ENCODE data around the gene CDK5RAP1.

The CDK5RAP1 gene

DNA sequence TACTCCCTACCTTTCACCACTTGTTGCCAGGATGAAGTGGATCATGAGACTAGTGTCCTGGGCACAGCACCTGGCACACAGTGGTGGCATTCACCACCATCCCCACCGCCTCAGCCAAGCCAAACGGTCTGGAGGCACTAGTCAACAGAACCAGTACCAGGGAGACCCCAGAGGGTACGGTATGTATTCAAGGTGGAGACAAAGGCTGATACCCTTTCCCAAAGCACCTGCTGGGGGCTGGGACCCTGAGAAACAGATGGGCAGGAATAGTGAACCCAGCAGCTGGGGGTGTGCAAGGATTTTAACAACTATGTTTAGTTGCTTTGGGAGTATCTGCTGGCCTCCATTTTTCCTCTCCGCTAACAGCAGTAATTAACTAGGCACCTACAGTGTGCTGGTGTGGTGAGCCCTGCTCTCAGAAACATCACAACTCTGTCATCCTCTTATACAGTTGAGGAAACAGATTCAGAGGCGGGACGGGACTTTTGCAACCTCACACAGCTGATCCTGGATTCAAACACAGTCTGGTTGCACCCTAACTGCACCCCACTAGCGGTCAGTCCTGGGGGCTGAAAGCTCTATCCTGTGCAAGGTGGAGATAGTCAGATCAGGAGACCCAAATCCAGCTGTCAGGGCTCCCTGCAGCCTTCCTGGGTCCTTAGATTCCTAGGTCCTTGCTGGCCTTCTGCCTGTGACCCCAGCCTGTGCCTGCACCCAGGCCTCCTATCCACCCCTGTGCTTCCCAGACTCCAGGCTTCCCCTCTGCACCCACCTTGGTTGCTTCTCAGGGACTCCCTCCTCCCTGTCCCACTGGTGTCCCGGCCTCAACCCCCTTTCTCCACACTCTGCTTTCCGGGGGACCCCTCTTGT lies 41.1 kb upstream of the CDK5RAP1 start:
- Histone ChIP-seq H3K4me3 (ENCODE audit: low read depth, low read length) (peak overlapping the region; percentile 56), H3K27ac (ENCODE audit: extremely low read depth, low read depth, low read length) (no peak overlapping the region), H3K4me1 (ENCODE audit: control insufficient read depth, insufficient read depth, low read length) (no peaks in the 10 kb centered on the region; the same call in 1 of the 2 replicates), H3K36me3 (ENCODE audit: control insufficient read depth in 2 of 2, insufficient read depth in 1 of 2, low read length in 2 of 2) (peaks cover 0 to 8% of the 10 kb centered on the region in 2 experiments; a peak in 2 of 3 replicates), H3K9me3 (ENCODE audit: control insufficient read depth, insufficient read depth, low read depth, low read length) (no peaks in the 10 kb centered on the region)
- POLR2A ChIA-PET = interaction anchor here (1.3 to 1.5 kb wide), 3 partner anchors 41 to 47 kb away, joined by 3 to 12 read pairs (median 10); partner anchors contain the start of genes CBFA2T2 and CDK5RAP1
- CTCF ChIA-PET = interaction anchor here (0.6 kb wide), 1 partner anchor 28 kb away, joined by 3 read pairs; no protein-coding TSS in a partner anchor
- TF ChIP-seq ZNF664 (tag by site-specific recombination; IDR thresholded peaks at IDR 0.05) = 0 out of 2 replicates have a peak, but pooled peaks have one; percentile 21
- no peak for TF ChIP-seq ZFP3 (tag by site-specific recombination; IDR thresholded peaks at IDR 0.05; ENCODE audit: low read depth)
- TF ChIP-seq ZBTB20 (tag by site-specific recombination; IDR thresholded peaks at IDR 0.05) = peak; percentile 75; the same call in 1 of the 2 replicates
- TF ChIP-seq ZNF155 (tag by site-specific recombination; IDR thresholded peaks at IDR 0.05) = no peak
- no peak for TF ChIP-seq MYNN (tag by site-specific recombination; IDR thresholded peaks at IDR 0.05; ENCODE audit: borderline replicate concordance)
- TF ChIP-seq ZNF776 (tag by site-specific recombination; IDR thresholded peaks at IDR 0.05; ENCODE audit: borderline replicate concordance) = no peak
- no peak for TF ChIP-seq MEIS1 (CRISPR knock-in tag; IDR thresholded peaks at IDR 0.05; ENCODE audit: borderline replicate concordance)
- TF ChIP-seq, protein P1, sequence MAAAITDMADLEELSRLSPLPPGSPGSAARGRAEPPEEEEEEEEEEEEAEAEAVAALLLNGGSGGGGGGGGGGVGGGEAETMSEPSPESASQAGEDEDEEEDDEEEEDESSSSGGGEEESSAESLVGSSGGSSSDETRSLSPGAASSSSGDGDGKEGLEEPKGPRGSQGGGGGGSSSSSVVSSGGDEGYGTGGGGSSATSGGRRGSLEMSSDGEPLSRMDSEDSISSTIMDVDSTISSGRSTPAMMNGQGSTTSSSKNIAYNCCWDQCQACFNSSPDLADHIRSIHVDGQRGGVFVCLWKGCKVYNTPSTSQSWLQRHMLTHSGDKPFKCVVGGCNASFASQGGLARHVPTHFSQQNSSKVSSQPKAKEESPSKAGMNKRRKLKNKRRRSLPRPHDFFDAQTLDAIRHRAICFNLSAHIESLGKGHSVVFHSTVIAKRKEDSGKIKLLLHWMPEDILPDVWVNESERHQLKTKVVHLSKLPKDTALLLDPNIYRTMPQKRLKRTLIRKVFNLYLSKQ (tag by site-specific recombination; IDR thresholded peaks at IDR 0.05; ENCODE audit: borderline replicate concordance) = no peak
- TF ChIP-seq, protein P2, sequence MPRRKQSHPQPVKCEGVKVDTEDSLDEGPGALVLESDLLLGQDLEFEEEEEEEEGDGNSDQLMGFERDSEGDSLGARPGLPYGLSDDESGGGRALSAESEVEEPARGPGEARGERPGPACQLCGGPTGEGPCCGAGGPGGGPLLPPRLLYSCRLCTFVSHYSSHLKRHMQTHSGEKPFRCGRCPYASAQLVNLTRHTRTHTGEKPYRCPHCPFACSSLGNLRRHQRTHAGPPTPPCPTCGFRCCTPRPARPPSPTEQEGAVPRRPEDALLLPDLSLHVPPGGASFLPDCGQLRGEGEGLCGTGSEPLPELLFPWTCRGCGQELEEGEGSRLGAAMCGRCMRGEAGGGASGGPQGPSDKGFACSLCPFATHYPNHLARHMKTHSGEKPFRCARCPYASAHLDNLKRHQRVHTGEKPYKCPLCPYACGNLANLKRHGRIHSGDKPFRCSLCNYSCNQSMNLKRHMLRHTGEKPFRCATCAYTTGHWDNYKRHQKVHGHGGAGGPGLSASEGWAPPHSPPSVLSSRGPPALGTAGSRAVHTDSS (tag by site-specific recombination; IDR thresholded peaks at IDR 0.05) = no peak
- no peak for TF ChIP-seq ZNF549 (tag by site-specific recombination; IDR thresholded peaks at IDR 0.05)
- no peak for TF ChIP-seq ZNF623 (tag by site-specific recombination; IDR thresholded peaks at IDR 0.05)
- TF ChIP-seq, protein P3, sequence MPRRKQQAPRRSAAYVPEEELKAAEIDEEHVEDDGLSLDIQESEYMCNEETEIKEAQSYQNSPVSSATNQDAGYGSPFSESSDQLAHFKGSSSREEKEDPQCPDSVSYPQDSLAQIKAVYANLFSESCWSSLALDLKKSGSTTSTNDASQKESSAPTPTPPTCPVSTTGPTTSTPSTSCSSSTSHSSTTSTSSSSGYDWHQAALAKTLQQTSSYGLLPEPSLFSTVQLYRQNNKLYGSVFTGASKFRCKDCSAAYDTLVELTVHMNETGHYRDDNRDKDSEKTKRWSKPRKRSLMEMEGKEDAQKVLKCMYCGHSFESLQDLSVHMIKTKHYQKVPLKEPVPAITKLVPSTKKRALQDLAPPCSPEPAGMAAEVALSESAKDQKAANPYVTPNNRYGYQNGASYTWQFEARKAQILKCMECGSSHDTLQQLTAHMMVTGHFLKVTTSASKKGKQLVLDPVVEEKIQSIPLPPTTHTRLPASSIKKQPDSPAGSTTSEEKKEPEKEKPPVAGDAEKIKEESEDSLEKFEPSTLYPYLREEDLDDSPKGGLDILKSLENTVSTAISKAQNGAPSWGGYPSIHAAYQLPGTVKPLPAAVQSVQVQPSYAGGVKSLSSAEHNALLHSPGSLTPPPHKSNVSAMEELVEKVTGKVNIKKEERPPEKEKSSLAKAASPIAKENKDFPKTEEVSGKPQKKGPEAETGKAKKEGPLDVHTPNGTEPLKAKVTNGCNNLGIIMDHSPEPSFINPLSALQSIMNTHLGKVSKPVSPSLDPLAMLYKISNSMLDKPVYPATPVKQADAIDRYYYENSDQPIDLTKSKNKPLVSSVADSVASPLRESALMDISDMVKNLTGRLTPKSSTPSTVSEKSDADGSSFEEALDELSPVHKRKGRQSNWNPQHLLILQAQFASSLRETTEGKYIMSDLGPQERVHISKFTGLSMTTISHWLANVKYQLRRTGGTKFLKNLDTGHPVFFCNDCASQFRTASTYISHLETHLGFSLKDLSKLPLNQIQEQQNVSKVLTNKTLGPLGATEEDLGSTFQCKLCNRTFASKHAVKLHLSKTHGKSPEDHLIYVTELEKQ (tag by site-specific recombination; IDR thresholded peaks at IDR 0.05; ENCODE audit: borderline replicate concordance) = no peak
- no peak for TF ChIP-seq ZNF354C (tag by site-specific recombination; IDR thresholded peaks at IDR 0.05; ENCODE audit: borderline replicate concordance, low read depth)
- no peak for TF ChIP-seq ZNF624 (tag by site-specific recombination; IDR thresholded peaks at IDR 0.05)
- TF ChIP-seq, protein P4, sequence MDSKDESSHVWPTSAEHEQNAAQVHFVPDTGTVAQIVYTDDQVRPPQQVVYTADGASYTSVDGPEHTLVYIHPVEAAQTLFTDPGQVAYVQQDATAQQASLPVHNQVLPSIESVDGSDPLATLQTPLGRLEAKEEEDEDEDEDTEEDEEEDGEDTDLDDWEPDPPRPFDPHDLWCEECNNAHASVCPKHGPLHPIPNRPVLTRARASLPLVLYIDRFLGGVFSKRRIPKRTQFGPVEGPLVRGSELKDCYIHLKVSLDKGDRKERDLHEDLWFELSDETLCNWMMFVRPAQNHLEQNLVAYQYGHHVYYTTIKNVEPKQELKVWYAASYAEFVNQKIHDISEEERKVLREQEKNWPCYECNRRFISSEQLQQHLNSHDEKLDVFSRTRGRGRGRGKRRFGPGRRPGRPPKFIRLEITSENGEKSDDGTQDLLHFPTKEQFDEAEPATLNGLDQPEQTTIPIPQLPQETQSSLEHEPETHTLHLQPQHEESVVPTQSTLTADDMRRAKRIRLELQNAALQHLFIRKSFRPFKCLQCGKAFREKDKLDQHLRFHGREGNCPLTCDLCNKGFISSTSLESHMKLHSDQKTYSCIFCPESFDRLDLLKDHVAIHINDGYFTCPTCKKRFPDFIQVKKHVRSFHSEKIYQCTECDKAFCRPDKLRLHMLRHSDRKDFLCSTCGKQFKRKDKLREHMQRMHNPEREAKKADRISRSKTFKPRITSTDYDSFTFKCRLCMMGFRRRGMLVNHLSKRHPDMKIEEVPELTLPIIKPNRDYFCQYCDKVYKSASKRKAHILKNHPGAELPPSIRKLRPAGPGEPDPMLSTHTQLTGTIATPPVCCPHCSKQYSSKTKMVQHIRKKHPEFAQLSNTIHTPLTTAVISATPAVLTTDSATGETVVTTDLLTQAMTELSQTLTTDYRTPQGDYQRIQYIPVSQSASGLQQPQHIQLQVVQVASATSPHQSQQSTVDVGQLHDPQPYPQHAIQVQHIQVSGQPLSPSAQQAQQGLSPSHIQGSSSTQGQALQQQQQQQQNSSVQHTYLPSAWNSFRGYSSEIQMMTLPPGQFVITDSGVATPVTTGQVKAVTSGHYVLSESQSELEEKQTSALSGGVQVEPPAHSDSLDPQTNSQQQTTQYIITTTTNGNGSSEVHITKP (tag by site-specific recombination; IDR thresholded peaks at IDR 0.05) = peak; percentile 86
- no peak for TF ChIP-seq ZNF510 (tag by site-specific recombination; IDR thresholded peaks at IDR 0.05; ENCODE audit: insufficient replicate concordance)
- TF ChIP-seq ZNF221 (tag by site-specific recombination; IDR thresholded peaks at IDR 0.05; ENCODE audit: borderline replicate concordance) = no peak
- no peak for TF ChIP-seq ZNF266 (tag by site-specific recombination; IDR thresholded peaks at IDR 0.05; ENCODE audit: low read depth)
- peak; percentile 64; the same call in 1 of the 2 replicates for TF ChIP-seq ZBTB17 (tag by site-specific recombination; IDR thresholded peaks at IDR 0.05)
- no peak for TF ChIP-seq OSR2 (tag by site-specific recombination; IDR thresholded peaks at IDR 0.05)
- no peak for TF ChIP-seq ZFHX2 (tag by site-specific recombination; conservative IDR thresholded peaks at IDR 0.05)
- no peak for TF ChIP-seq GFI1B (tag by site-specific recombination; IDR thresholded peaks at IDR 0.05)
- TF ChIP-seq, protein P5, sequence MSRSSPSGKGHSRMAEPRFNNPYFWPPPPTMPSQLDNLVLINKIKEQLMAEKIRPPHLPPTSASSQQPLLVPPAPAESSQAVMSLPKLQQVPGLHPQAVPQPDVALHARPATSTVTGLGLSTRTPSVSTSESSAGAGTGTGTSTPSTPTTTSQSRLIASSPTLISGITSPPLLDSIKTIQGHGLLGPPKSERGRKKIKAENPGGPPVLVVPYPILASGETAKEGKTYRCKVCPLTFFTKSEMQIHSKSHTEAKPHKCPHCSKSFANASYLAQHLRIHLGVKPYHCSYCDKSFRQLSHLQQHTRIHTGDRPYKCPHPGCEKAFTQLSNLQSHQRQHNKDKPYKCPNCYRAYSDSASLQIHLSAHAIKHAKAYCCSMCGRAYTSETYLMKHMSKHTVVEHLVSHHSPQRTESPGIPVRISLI (tag by site-specific recombination; IDR thresholded peaks at IDR 0.05) = no peak
- no peak for TF ChIP-seq ZNF214 (tag by site-specific recombination; IDR thresholded peaks at IDR 0.05; ENCODE audit: borderline replicate concordance)
- TF ChIP-seq ZNF350 (tag by site-specific recombination; IDR thresholded peaks at IDR 0.05) = no peak
